ENCODE data around the gene AFF3. TPM values are rescaled to one million over a fixed set of nuclear protein-coding genes. Genes with fewer than 3 reads are reported as not detected.

AFF3 gene
- total and polyA plus RNA-seq, 2 of the 13 experiments (the other 11 are each of a cell fraction or from before 2014, with no cell fraction given), result not detected

DNA sequence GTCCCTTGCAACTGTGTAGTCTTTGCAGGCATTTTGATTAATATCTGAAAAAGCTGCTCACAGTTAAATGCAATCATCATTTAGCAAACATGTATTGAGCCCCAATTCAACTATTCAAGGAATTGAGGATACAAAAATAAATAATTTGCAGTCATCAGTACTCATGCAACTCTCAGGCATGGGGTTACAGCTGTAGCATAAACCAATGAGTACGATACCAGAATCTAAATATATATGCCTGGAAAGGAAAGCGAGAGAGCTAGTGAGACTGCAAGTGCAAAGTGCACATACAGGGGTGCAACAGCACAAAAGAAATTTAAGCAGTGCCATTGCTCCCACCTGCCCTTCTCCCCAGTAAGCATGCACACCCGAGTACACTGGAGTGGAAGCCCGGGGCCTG is 216.4 kb downstream of the AFF3 start:
- no peak for ATAC-seq
- no peak overlapping the region for H3K27ac ChIP-seq (ENCODE audit: extremely low read length, insufficient read depth, low read length)
- H3K36me3 ChIP-seq (replicated peaks in 1 of 2; ENCODE audit: control insufficient read depth in 1 of 2, insufficient read depth in 2 of 2, low read length in 2 of 2), result no peaks in the 10 kb centered on the region
- no peak overlapping the region for H3K9ac ChIP-seq (ENCODE audit: insufficient read depth, low read depth, low read length)
- H3K4me1 ChIP-seq (ENCODE audit: insufficient read depth, low read length), result no peaks in the 10 kb centered on the region
- no peak for FAIRE-seq
- H3K79me2 ChIP-seq (ENCODE audit: insufficient read depth, low read length), result no peaks in the 10 kb centered on the region
- POLR2A ChIA-PET, result no interaction called here
- in situ Hi-C loops (cut with HindIII; ENCODE audit: extremely low pct_ligation_motif_present, low pct_unique_long_range_greater_than_20kb), result no loop called here
- H3K9me3 ChIP-seq (ENCODE audit: low read length), result no peaks in the 10 kb centered on the region
- TF ChIP-seq ZNF460 (CRISPR knock-in tag; IDR thresholded peaks at IDR 0.05; ENCODE audit: borderline replicate concordance) (no peak), ZNF772 (CRISPR knock-in tag; IDR thresholded peaks at IDR 0.05) (no peak), SMAD1 (CRISPR knock-in tag; IDR thresholded peaks at IDR 0.05; ENCODE audit: borderline replicate concordance, low read depth) (no peak), ZNF879 (CRISPR knock-in tag; IDR thresholded peaks at IDR 0.05) (no peak)
- TF ChIP-seq, protein P1, sequence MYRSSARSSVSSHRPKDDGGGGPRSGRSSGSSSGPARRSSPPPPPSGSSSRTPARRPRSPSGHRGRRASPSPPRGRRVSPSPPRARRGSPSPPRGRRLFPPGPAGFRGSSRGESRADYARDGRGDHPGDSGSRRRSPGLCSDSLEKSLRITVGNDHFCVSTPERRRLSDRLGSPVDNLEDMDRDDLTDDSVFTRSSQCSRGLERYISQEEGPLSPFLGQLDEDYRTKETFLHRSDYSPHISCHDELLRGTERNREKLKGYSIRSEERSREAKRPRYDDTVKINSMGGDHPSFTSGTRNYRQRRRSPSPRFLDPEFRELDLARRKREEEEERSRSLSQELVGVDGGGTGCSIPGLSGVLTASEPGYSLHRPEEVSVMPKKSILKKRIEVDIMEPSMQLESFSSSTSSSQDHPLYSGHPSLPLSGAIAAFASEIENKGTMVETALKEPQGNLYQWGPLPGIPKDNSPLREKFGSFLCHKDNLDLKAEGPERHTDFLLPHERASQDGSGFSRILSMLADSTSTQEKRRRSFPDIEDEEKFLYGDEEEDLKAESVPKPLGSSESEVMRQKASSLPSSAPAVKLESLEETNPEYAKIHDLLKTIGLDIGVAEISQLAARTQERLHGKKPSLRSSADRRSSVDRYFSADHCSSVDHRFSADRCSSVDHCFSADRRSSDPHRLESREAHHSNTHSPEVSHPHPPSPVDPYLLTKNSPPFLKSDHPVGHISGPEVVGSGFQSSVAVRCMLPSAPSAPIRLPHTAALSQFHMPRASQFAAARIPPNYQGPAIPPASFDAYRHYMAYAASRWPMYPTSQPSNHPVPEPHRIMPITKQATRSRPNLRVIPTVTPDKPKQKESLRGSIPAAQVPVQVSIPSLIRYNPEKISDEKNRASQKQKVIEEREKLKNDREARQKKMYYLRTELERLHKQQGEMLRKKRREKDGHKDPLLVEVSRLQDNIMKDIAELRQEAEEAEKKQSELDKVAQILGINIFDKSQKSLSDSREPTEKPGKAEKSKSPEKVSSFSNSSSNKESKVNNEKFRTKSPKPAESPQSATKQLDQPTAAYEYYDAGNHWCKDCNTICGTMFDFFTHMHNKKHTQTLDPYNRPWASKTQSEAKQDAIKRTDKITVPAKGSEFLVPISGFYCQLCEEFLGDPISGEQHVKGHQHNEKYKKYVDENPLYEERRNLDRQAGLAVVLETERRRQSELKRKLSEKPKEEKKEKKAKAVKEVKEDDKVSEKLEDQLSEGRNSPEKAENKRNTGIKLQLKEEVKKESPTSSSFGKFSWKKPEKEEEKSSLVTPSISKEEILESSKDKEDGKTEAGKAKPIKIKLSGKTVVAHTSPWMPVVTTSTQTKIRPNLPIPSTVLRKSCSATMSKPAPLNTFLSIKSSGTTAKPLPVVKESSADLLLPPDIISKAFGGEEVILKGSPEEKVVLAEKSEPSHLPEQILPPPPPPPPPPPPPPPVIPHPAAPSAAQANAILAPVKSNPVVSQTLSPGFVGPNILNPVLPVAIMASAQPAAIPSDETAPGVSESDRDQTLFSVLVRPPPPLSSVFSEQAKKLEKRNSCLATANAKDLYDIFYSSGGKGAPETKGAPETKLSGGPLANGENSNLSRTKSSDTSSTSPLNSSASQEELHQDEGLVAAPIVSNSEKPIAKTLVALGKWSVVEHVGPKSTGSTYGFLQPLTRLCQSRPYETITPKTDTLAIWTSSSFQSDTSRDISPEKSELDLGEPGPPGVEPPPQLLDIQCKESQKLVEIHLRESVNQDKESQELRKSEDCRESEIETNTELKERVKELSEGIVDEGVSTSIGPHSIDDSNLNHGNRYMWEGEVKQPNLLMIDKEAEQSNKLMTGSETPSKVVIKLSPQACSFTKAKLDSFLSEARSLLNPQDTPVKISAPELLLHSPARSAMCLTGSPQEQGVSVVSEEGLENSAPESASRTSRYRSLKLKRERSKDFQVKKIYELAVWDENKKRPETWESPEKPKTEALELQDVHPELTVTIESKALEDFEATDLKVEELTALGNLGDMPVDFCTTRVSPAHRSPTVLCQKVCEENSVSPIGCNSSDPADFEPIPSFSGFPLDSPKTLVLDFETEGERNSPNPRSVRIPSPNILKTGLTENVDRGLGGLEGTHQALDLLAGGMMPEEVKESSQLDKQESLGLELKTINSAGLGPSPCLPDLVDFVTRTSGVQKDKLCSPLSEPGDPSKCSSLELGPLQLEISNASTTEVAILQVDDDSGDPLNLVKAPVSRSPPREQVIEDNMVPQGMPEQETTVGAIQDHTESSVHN (CRISPR knock-in tag; IDR thresholded peaks at IDR 0.05), result no peak
- TF ChIP-seq, protein P2, sequence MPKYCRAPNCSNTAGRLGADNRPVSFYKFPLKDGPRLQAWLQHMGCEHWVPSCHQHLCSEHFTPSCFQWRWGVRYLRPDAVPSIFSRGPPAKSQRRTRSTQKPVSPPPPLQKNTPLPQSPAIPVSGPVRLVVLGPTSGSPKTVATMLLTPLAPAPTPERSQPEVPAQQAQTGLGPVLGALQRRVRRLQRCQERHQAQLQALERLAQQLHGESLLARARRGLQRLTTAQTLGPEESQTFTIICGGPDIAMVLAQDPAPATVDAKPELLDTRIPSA (CRISPR knock-in tag; IDR thresholded peaks at IDR 0.05; ENCODE audit: borderline replicate concordance), result no peak
- CTCF ChIA-PET (ENCODE audit: low intra/inter-chr PET ratio, low total read pairs), result no interaction called here
- no peak overlapping the region for H2AFZ ChIP-seq (ENCODE audit: low read length)
- intact Hi-C loops (cut with micrococcal nuclease; ENCODE audit: unreplicated experiment), result no loop called here
- DNase-seq (ENCODE audit: low spot score), result no peak
- BruUV-seq (replicated peaks), result no TSS peak
- no peaks in the 10 kb centered on the region for H3K27me3 ChIP-seq (ENCODE audit: control insufficient read depth in 1 of 2, insufficient read depth in 2 of 2, low read length in 2 of 2)
- no peaks in the 10 kb centered on the region for H4K20me1 ChIP-seq (ENCODE audit: insufficient read depth, low read length)
- WGBS (ENCODE audit: low lambda C conversion rate), result 51% methylated on average over 4 of the region's 4 CpGs
- H3K4me2 ChIP-seq (ENCODE audit: low read depth, low read length), result no peak overlapping the region
- no peak overlapping the region for H3K4me3 ChIP-seq (replicated peaks in 1 of 3; ENCODE audit: insufficient read depth in 1 of 3, low read depth in 2 of 3, low read length in 3 of 3)

All from HepG2 (cell line).